Lower lobe of right lung (tissue), 2 donors: ENCODE results near the gene PRKG1. TPM values are rescaled to one million over a fixed set of nuclear protein-coding genes. Genes with fewer than 3 reads are reported as not detected.

Experiments
- ATAC-seq, 2 donors: fragments of 200-7000 bp; cut with Tn5 transposase; one replicate each; pipeline ENCODE4 v1.9.1; 2020 to 2022; ENCODE audit warnings: mild to moderate bottlenecking in 2 of 2, moderate library complexity in 2 of 2
- DNase-seq: peaks from one replicate; pipeline ENCODE4 v3.0.0-alpha.2; 2020
- H3K27ac ChIP-seq: fragments of 200-600 bp; one replicate; pipeline ENCODE4 v1.8.0; 2022
- H3K27me3 ChIP-seq: fragments of 200-600 bp; one replicate; pipeline ENCODE4 v1.8.0; 2022; ENCODE audit warnings: low read depth
- H3K36me3 ChIP-seq: fragments of 200-600 bp; one replicate; pipeline ENCODE4 v1.8.0; 2022; ENCODE audit warnings: mild to moderate bottlenecking
- H3K4me1 ChIP-seq: fragments of 200-600 bp; one replicate; pipeline ENCODE4 v1.8.0; 2022
- H3K4me3 ChIP-seq: fragments of 200-600 bp; one replicate; pipeline ENCODE4 v1.8.0; 2022; ENCODE audit warnings: mild to moderate bottlenecking
- H3K9me3 ChIP-seq: fragments of 200-600 bp; one replicate; pipeline ENCODE4 v1.8.0; 2022
- intact Hi-C: fragments of 100-400 bp; cut with DNase I; formaldehyde crosslinking; loops from one replicate; pipeline ENCODE4 v1.11.0; 2022
- total RNA-seq: library from RNA; stranded (reverse); fragmentation: NEBNext Ultra II Directional; extraction: Animal tissue kit (Norgen Biotek cat#: 25700); gene quantifications from one replicate; pipeline ENCODE4 v1.2.1, GENCODE V29; 2021
- TF ChIP-seq, protein P1 (sequence below): fragments of 200-600 bp; IDR thresholded peaks from one replicate; pipeline ENCODE4 v1.8.0; 2022; ENCODE audit warnings: antibody characterized with exemption, mild to moderate bottlenecking
- donor health status: DM: no; HTN: yes; CAD: no; lungs with severe emphysema.

PRKG1 gene
- total RNA-seq, 1 donor from 2014 or later = 23.6 TPM

DNA sequence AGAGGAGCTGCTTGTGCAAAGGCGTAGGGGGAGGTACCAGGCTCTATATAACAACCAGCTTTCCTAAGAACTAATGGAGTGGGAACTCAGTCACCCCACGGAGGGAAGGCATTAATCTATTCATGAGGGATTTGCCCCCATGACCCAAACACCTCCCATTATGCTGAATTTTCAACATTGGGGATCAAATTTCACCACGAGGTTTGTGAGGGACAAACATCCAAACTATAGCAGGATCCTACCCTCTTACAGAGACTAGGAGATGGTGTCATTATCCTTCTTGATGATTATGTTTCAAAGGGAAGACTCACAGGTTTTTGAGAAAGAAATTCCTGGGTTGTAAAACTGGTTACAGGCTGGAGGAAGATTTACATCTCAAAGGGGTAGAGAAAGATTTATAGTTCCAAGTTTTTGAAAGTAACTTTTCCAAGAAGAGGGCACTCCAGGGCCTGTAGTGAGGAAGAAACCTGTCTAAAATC lies 944.8 kb downstream of the PRKG1 start:
- no peaks in the 10 kb centered on the region for H3K4me1 ChIP-seq
- ATAC-seq = no peak
- TF ChIP-seq, protein P1, sequence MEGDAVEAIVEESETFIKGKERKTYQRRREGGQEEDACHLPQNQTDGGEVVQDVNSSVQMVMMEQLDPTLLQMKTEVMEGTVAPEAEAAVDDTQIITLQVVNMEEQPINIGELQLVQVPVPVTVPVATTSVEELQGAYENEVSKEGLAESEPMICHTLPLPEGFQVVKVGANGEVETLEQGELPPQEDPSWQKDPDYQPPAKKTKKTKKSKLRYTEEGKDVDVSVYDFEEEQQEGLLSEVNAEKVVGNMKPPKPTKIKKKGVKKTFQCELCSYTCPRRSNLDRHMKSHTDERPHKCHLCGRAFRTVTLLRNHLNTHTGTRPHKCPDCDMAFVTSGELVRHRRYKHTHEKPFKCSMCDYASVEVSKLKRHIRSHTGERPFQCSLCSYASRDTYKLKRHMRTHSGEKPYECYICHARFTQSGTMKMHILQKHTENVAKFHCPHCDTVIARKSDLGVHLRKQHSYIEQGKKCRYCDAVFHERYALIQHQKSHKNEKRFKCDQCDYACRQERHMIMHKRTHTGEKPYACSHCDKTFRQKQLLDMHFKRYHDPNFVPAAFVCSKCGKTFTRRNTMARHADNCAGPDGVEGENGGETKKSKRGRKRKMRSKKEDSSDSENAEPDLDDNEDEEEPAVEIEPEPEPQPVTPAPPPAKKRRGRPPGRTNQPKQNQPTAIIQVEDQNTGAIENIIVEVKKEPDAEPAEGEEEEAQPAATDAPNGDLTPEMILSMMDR = no peak
- peaks cover 3% of the 10 kb centered on the region for H3K9me3 ChIP-seq
- intact Hi-C loops = no loop called here
- DNase-seq = no peak
- H3K27ac ChIP-seq = no peak overlapping the region
- H3K36me3 ChIP-seq = no peaks in the 10 kb centered on the region
- H3K27me3 ChIP-seq = no peaks in the 10 kb centered on the region
- H3K4me3 ChIP-seq = no peak overlapping the region

DNA sequence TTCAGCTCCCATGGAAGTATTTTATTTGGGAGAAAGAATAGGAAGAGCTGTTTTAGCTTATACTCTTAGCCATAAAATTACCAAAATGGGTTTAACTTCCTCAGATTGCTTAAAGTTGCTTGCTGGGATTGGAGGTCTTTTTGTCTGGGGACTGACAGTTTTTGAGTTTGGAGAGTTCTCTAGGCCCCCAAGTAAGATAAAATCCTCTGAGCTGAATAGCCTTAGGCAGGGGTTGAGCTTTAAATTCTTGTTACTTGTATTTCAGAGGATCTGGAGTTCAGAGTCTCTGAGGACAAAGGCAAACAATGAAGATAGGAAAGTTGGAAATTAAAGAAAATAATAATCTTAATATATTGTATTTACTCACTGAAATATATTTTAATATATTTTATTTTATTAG lies 945.4 kb downstream of the PRKG1 start:
- TF ChIP-seq, protein P1 = no peak

DNA sequence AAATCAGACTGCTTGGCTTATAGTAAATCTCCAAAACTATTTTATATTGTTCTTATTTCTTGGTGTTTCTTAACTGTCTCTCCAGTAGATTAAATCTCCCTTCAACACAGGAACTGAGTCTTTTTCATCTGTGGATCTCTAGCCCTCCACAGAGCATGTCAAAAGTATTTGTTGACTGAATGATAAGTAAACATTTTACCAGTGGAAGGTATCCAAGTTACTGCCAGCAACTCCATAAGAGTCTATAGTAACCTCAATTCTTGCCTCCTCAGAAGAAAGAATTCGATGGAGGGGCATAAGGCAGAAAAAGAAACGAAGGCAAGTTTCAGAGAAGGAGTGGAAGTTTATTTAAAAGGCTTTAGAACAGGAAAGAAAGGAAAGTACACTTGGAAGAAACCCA lies 945.9 kb downstream of the PRKG1 start:
- Histone ChIP-seq H3K27ac (no peak overlapping the region), H3K4me1 (no peaks in the 10 kb centered on the region), H3K27me3 (no peaks in the 10 kb centered on the region), H3K9me3 (no peaks in the 10 kb centered on the region), H3K36me3 (no peaks in the 10 kb centered on the region), H3K4me3 (no peak overlapping the region)
- DNase-seq (no peak), ATAC-seq (no peak)
- TF ChIP-seq, protein P1 = no peak
- intact Hi-C loops = no loop called here

More for the DNA sequence above, 945.4 kb downstream of the PRKG1 start:
- Histone ChIP-seq H3K27me3 (no peaks in the 10 kb centered on the region), H3K4me1 (no peaks in the 10 kb centered on the region), H3K4me3 (no peak overlapping the region), H3K36me3 (no peaks in the 10 kb centered on the region), H3K9me3 (peaks cover 3% of the 10 kb centered on the region), H3K27ac (no peak overlapping the region)
- ATAC-seq (no peak), DNase-seq (no peak)
- intact Hi-C loops = no loop called here

DNA sequence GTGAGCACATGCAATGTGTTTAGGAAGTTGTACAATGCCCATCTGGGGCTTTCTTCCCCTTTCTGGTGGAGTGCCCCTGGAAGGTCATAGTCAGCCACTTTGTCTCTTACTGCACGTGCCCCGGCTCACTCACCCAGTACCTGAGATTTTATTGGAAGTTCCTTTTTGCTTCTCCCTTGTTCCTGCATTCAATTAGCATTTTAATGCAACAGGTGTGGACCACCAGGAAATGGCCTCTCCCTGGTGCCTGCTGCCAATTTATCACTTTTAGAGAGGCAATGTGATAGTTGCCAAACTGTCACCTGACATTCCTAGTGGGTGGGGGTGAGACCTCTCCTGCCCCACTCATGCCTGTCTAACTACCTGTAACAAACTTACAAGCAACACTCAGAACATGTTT lies 946.4 kb downstream of the PRKG1 start:
- no peaks in the 10 kb centered on the region for H3K9me3 ChIP-seq
- no peak overlapping the region for H3K4me3 ChIP-seq
- no peaks in the 10 kb centered on the region for H3K27me3 ChIP-seq
- intact Hi-C loops = no loop called here
- TF ChIP-seq, protein P1 = no peak
- no peak for DNase-seq
- no peak overlapping the region for H3K27ac ChIP-seq
- ATAC-seq = no peak
- no peaks in the 10 kb centered on the region for H3K36me3 ChIP-seq
- H3K4me1 ChIP-seq = no peaks in the 10 kb centered on the region

DNA sequence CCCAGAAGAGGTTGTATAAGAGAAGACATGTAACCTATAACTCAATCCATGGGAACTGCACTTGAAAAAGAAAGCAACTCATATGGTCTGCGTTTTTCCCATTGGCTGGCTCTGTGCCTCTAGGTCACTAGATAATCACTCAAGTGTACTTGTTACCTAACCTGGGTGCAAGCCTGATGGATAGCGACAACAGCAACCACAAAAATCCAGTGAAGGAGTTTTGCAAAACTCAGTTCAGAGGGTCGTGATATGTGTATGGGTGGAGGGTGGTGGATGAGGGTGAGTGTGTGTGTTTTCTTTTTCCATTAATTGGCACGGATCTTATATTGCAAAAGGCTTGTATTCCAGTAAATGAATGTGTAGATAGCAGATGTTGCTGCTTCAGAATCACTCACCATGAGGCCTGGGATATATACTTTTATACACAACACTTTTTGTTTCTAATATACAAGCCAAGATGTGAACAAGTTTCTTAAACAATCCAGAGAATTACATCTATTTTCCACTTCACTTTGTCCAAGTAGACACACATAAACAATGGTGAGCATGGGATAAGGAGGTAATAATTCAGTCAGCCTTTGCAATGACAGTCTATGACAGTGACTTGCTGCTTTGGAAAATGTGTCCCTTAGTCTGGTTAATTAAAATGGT lies 952.9 kb downstream of the PRKG1 start:
- TF ChIP-seq, protein P1 = no peak
- DNase-seq (no peak), ATAC-seq (peak in 1 of 2 donors; percentile 34)
- no peaks in the 10 kb centered on the region for H3K4me1 ChIP-seq
- no peaks in the 10 kb centered on the region for H3K36me3 ChIP-seq
- no peak overlapping the region for H3K4me3 ChIP-seq
- H3K27ac ChIP-seq = no peak overlapping the region
- H3K27me3 ChIP-seq = no peaks in the 10 kb centered on the region
- intact Hi-C loops = no loop called here
- H3K9me3 ChIP-seq = no peaks in the 10 kb centered on the region
